CD8-positive, alpha-beta memory T cell (primary cell): ENCODE measurements around the gene NAT9. TPM values are rescaled to one million over a fixed set of nuclear protein-coding genes. Genes with fewer than 3 reads are reported as not detected.

Source experiments
- CTCF ChIA-PET: fragments of 350-600 bp; sonication (Branson Sonifier 250); formaldehyde crosslinking; loops from one replicate; lab custom pipeline; 2021; ENCODE audit warnings: antibody characterized with exemption; lab: Charles Lee
- POLR2A ChIA-PET: fragments of 350-600 bp; sonication (Branson Sonifier 250); formaldehyde crosslinking; loops from one replicate; lab custom pipeline; 2021; ENCODE audit warnings: antibody characterized with exemption; lab: Charles Lee
- DNase-seq, 5 donors: peaks; one replicate each; pipeline versions ENCODE4 v3.0.0 to v3.0.0-alpha.2; 2020 to 2022; ENCODE audit warnings: mixed read lengths in 1 of 5
- H3K27ac ChIP-seq: one replicate; pipeline ENCODE4 v1.7.0; 2013; ENCODE audit warnings: low read depth, mild to moderate bottlenecking, low read length, moderate library complexity
- H3K27me3 ChIP-seq: 2 replicates; pipeline ENCODE4 v1.7.0; 2013; ENCODE audit warnings: low read length, mild to moderate bottlenecking; ENCODE audit not compliant: insufficient read depth, poor library complexity, severe bottlenecking
- H3K36me3 ChIP-seq: 2 replicates; pipeline ENCODE4 v1.7.0; 2013; ENCODE audit warnings: mild to moderate bottlenecking, low read length, moderate library complexity; ENCODE audit not compliant: insufficient read depth
- H3K4me1 ChIP-seq: 2 replicates; pipeline ENCODE4 v1.7.0; 2013; ENCODE audit warnings: mild to moderate bottlenecking, low read length, moderate library complexity; ENCODE audit not compliant: insufficient read depth
- H3K4me3 ChIP-seq: 2 replicates; pipeline ENCODE4 v1.7.0; 2013; ENCODE audit warnings: mild to moderate bottlenecking, low read length
- H3K9me3 ChIP-seq: 2 replicates; pipeline ENCODE4 v1.7.0; 2013; ENCODE audit warnings: mild to moderate bottlenecking, low read length
- H3K27ac Mint-ChIP-seq, 8 donors: one replicate each; pipeline ENCODE4 v1.8.0; 2020 to 2021; ENCODE audit warnings: mixed read lengths in 8 of 8, mild to moderate bottlenecking in 6 of 8, inconsistent platforms in 3 of 8, moderate library complexity in 3 of 8
- H3K27me3 Mint-ChIP-seq, 2 donors: one replicate each; pipeline ENCODE4 v1.8.0; 2020 to 2021; ENCODE audit warnings: mixed read lengths in 2 of 2, mild to moderate bottlenecking in 1 of 2, moderate library complexity in 1 of 2
- H3K36me3 Mint-ChIP-seq, 3 donors: one replicate each; pipeline ENCODE4 v1.8.0; 2020 to 2021; ENCODE audit warnings: mixed read lengths in 3 of 3, inconsistent platforms in 1 of 3, mild to moderate bottlenecking in 1 of 3
- H3K4me1 Mint-ChIP-seq, 3 donors: one replicate each; pipeline ENCODE4 v1.8.0; 2020 to 2021; ENCODE audit warnings: mixed read lengths in 3 of 3, inconsistent platforms in 1 of 3, mild to moderate bottlenecking in 1 of 3
- H3K4me3 Mint-ChIP-seq, 7 donors: one replicate each; pipeline ENCODE4 v1.8.0; 2020 to 2021; ENCODE audit warnings: mixed read lengths in 7 of 7, mild to moderate bottlenecking in 6 of 7, moderate library complexity in 4 of 7, inconsistent platforms in 2 of 7
- H3K9me3 Mint-ChIP-seq, 5 donors: one replicate each; pipeline ENCODE4 v1.8.0; 2020 to 2022; ENCODE audit warnings: mixed read lengths in 5 of 5, mild to moderate bottlenecking in 3 of 5, moderate library complexity in 2 of 5, inconsistent platforms in 1 of 5
- polyA plus RNA-seq: library from polyadenylated mRNA; unstranded; fragments of 300-500 nt; fragmentation: Illumina TruSeq; gene quantifications from one replicate; pipeline ENCODE4 v1.2.3, GENCODE V29; 2021
- total RNA-seq, 2 experiments: library from RNA; stranded (reverse); gene quantifications; one replicate each; pipeline ENCODE4 v1.2.3, GENCODE V29; 2021

The NAT9 gene
- total and polyA plus RNA-seq, 3 experiments from 2014 or later, result 17.1 to 44.5 (median 42.7) TPM

- H3K4me1 ChIP-seq, result peaks cover 20% of the 10 kb centered on the region
- H3K27me3 Mint-ChIP-seq, result no peaks in the 10 kb centered on the region
- no peaks in the 10 kb centered on the region for H3K9me3 ChIP-seq
- no peak overlapping the region for H3K4me3 Mint-ChIP-seq
- CTCF ChIA-PET, result interaction anchor here (0.6 to 6.3 kb wide), 13 partner anchors 9 to 398 kb away, joined by 3 to 90 read pairs (median 12); partner anchors contain the start of genes GRIN2C and RAB37
- H3K36me3 ChIP-seq, result peaks cover 32% of the 10 kb centered on the region
- POLR2A ChIA-PET, result no interaction called here
- no peak overlapping the region for H3K4me3 ChIP-seq
- H3K27me3 ChIP-seq, result no peaks in the 10 kb centered on the region
- H3K27ac Mint-ChIP-seq, result no peak overlapping the region
- peaks cover 10 to 74% (median 10%) of the 10 kb centered on the region in 3 donors for H3K36me3 Mint-ChIP-seq
- peaks cover 12 to 26% (median 18%) of the 10 kb centered on the region in 3 donors for H3K4me1 Mint-ChIP-seq
- no peak for DNase-seq
- H3K27ac ChIP-seq, result no peak overlapping the region
- H3K9me3 Mint-ChIP-seq, result no peaks in the 10 kb centered on the region
Observed at GRCh38 chr17:74792586-74793105, 16.5 kb upstream of the NAT9 start.

GRCh38 chr17:74790161-74791058 is 14.3 kb upstream of the NAT9 start:
- Histone ChIP-seq H3K27me3 (no peaks in the 10 kb centered on the region), H3K9me3 (no peaks in the 10 kb centered on the region), H3K4me1 (peaks cover 37% of the 10 kb centered on the region), H3K27ac (no peak overlapping the region), H3K36me3 (peaks cover 15% of the 10 kb centered on the region), H3K4me3 (peak overlapping the region; percentile 8)
- peak overlapping the region in 1 of 7 donors; percentile 15 for H3K4me3 Mint-ChIP-seq
- ChIA-PET POLR2A (interaction anchor here (1.0 to 1.5 kb wide), 2 partner anchors 13 to 45 kb away, joined by 4 read pairs; no protein-coding TSS in a partner anchor), CTCF (interaction anchor here (0.6 to 6.3 kb wide), 43 partner anchors 7 to 218 kb away, joined by 3 to 90 read pairs (median 5); partner anchors contain the start of genes FDXR, GRIN2C, NAT9 and RAB37)
- H3K9me3 Mint-ChIP-seq, result no peaks in the 10 kb centered on the region
- H3K4me1 Mint-ChIP-seq, result peaks cover 18 to 26% (median 18%) of the 10 kb centered on the region in 3 donors
- peaks cover 10 to 70% (median 12%) of the 10 kb centered on the region in 3 donors for H3K36me3 Mint-ChIP-seq
- H3K27ac Mint-ChIP-seq, result peak overlapping the region in 4 of 8 donors; percentile 4 to 52 (median 13)
- DNase-seq, result no peak
- no peaks in the 10 kb centered on the region for H3K27me3 Mint-ChIP-seq

- ChIA-PET CTCF (interaction anchor here (1.3 kb wide), 1 partner anchor 42 kb away, joined by 6 read pairs; no protein-coding TSS in a partner anchor), POLR2A (no interaction called here)
- H3K27ac ChIP-seq, result no peak overlapping the region
- peaks cover 47% of the 10 kb centered on the region for H3K4me1 ChIP-seq
- Mint-ChIP-seq H3K36me3 (peaks cover 2 to 54% (median 14%) of the 10 kb centered on the region in 3 donors), H3K4me1 (peaks cover 31 to 44% (median 32%) of the 10 kb centered on the region in 3 donors), H3K27me3 (no peaks in the 10 kb centered on the region), H3K9me3 (no peaks in the 10 kb centered on the region), H3K4me3 (no peak overlapping the region), H3K27ac (peak overlapping the region in 1 of 8 donors; percentile 30)
- H3K4me3 ChIP-seq, result no peak overlapping the region
- no peak for DNase-seq
- H3K9me3 ChIP-seq, result no peaks in the 10 kb centered on the region
- H3K36me3 ChIP-seq, result no peaks in the 10 kb centered on the region
- H3K27me3 ChIP-seq, result no peaks in the 10 kb centered on the region
Observed at GRCh38 chr17:74786431-74787055, 10.4 kb upstream of the NAT9 start.

- Mint-ChIP-seq H3K36me3 (peaks cover 0 to 53% (median 12%) of the 10 kb centered on the region in 3 donors), H3K4me1 (peaks cover 32 to 44% (median 33%) of the 10 kb centered on the region in 3 donors), H3K27ac (no peak overlapping the region), H3K9me3 (no peaks in the 10 kb centered on the region), H3K4me3 (no peak overlapping the region), H3K27me3 (no peaks in the 10 kb centered on the region)
- no peak overlapping the region for H3K27ac ChIP-seq
- ChIA-PET POLR2A (no interaction called here), CTCF (interaction anchor here (1.3 kb wide), 1 partner anchor 41 kb away, joined by 6 read pairs; no protein-coding TSS in a partner anchor)
- H3K36me3 ChIP-seq, result no peaks in the 10 kb centered on the region
- H3K27me3 ChIP-seq, result no peaks in the 10 kb centered on the region
- H3K4me3 ChIP-seq, result no peak overlapping the region
- DNase-seq, result no peak
- peaks cover 47% of the 10 kb centered on the region for H3K4me1 ChIP-seq
- H3K9me3 ChIP-seq, result no peaks in the 10 kb centered on the region
Observed at GRCh38 chr17:74785981-74786360, 9.8 kb upstream of the NAT9 start.

- peaks cover 0 to 50% (median 12%) of the 10 kb centered on the region in 3 donors for H3K36me3 Mint-ChIP-seq
- H3K27me3 ChIP-seq, result no peaks in the 10 kb centered on the region
- H3K9me3 ChIP-seq, result no peaks in the 10 kb centered on the region
- no peak overlapping the region for H3K4me3 ChIP-seq
- ChIA-PET POLR2A (no interaction called here), CTCF (interaction anchor here (1.3 kb wide), 1 partner anchor 41 kb away, joined by 6 read pairs; no protein-coding TSS in a partner anchor)
- peak overlapping the region in 1 of 8 donors; percentile 12 for H3K27ac Mint-ChIP-seq
- no peaks in the 10 kb centered on the region for H3K9me3 Mint-ChIP-seq
- H3K36me3 ChIP-seq, result no peaks in the 10 kb centered on the region
- peaks cover 47% of the 10 kb centered on the region for H3K4me1 ChIP-seq
- H3K4me1 Mint-ChIP-seq, result peaks cover 32 to 44% (median 33%) of the 10 kb centered on the region in 3 donors
- no peak for DNase-seq
- H3K27ac ChIP-seq, result no peak overlapping the region
- H3K4me3 Mint-ChIP-seq, result no peak overlapping the region
- H3K27me3 Mint-ChIP-seq, result no peaks in the 10 kb centered on the region
Observed at GRCh38 chr17:74785096-74785980, 9.2 kb upstream of the NAT9 start.

- H3K27me3 Mint-ChIP-seq, result no peaks in the 10 kb centered on the region
- H3K9me3 Mint-ChIP-seq, result no peaks in the 10 kb centered on the region
- POLR2A ChIA-PET, result interaction anchor here (0.7 kb wide), 1 partner anchor 397 kb away, joined by 8 read pairs; no protein-coding TSS in a partner anchor
- H3K36me3 ChIP-seq, result no peaks in the 10 kb centered on the region
- CTCF ChIA-PET, result interaction anchor here (0.9 to 3.1 kb wide), 3 partner anchors 8 to 127 kb away, joined by 3 to 24 read pairs (median 11); no protein-coding TSS in a partner anchor
- no peak overlapping the region for H3K27ac ChIP-seq
- no peaks in the 10 kb centered on the region for H3K9me3 ChIP-seq
- no peak for DNase-seq
- H3K4me3 ChIP-seq, result no peak overlapping the region
- H3K27me3 ChIP-seq, result no peaks in the 10 kb centered on the region
- peaks cover 39 to 50% (median 44%) of the 10 kb centered on the region in 3 donors for H3K4me1 Mint-ChIP-seq
- peak overlapping the region in 4 of 8 donors; percentile 17 to 79 (median 54) for H3K27ac Mint-ChIP-seq
- H3K36me3 Mint-ChIP-seq, result peaks cover 0 to 44% (median 13%) of the 10 kb centered on the region in 3 donors
- H3K4me1 ChIP-seq, result peaks cover 53% of the 10 kb centered on the region
- peak overlapping the region in 1 of 7 donors; percentile 44 for H3K4me3 Mint-ChIP-seq
Observed at GRCh38 chr17:74784125-74784810, 8.1 kb upstream of the NAT9 start.
